ENCODE measurements around the gene PARD3.

The PARD3 gene

GRCh38 chr10:34370126-34370525 lies 445.0 kb downstream of the PARD3 start:
- Histone ChIP-seq H3K4me1 (ENCODE audit: insufficient read depth, poor library complexity, severe bottlenecking) (no peaks in the 10 kb centered on the region), H3K27ac (ENCODE audit: poor library complexity, severe bottlenecking) (no peak overlapping the region), H3K9me3 (ENCODE audit: severe bottlenecking) (no peaks in the 10 kb centered on the region), H3K4me3 (ENCODE audit: severe bottlenecking) (no peak overlapping the region), H3K27me3 (ENCODE audit: insufficient read depth, poor library complexity, severe bottlenecking) (no peaks in the 10 kb centered on the region), H3K36me3 (ENCODE audit: low read depth) (peaks cover 26% of the 10 kb centered on the region)
- DNase-seq (ENCODE audit: low spot score), result no peak
- TF ChIP-seq CTCF (IDR thresholded peaks at IDR 0.05; ENCODE audit: poor library complexity, severe bottlenecking), result no peak
- ATAC-seq (ENCODE audit: low read depth), result no peak

- Histone ChIP-seq H3K4me3 (ENCODE audit: severe bottlenecking) (no peak overlapping the region), H3K9me3 (ENCODE audit: severe bottlenecking) (no peaks in the 10 kb centered on the region), H3K27me3 (ENCODE audit: insufficient read depth, poor library complexity, severe bottlenecking) (no peaks in the 10 kb centered on the region), H3K4me1 (ENCODE audit: insufficient read depth, poor library complexity, severe bottlenecking) (no peaks in the 10 kb centered on the region), H3K27ac (ENCODE audit: poor library complexity, severe bottlenecking) (no peak overlapping the region), H3K36me3 (ENCODE audit: low read depth) (peaks cover 18% of the 10 kb centered on the region)
- ATAC-seq (ENCODE audit: low read depth) (no peak), DNase-seq (ENCODE audit: low spot score) (no peak)
- TF ChIP-seq CTCF (IDR thresholded peaks at IDR 0.05; ENCODE audit: poor library complexity, severe bottlenecking), result no peak
These were observed 446.0 kb downstream of the PARD3 start for GRCh38 chr10:34369120-34369519.

- no peak for DNase-seq (ENCODE audit: low spot score)
- TF ChIP-seq CTCF (IDR thresholded peaks at IDR 0.05; ENCODE audit: poor library complexity, severe bottlenecking), result no peak
- no peak for ATAC-seq (ENCODE audit: low read depth)
These were observed 450.7 kb downstream of the PARD3 start for GRCh38 chr10:34364253-34365037.

GRCh38 chr10:34360984-34361383 lies 454.1 kb downstream of the PARD3 start:
- no peaks in the 10 kb centered on the region for H3K4me1 ChIP-seq (ENCODE audit: insufficient read depth, poor library complexity, severe bottlenecking)
- TF ChIP-seq CTCF (IDR thresholded peaks at IDR 0.05; ENCODE audit: poor library complexity, severe bottlenecking), result no peak
- ATAC-seq (ENCODE audit: low read depth) (no peak), DNase-seq (ENCODE audit: low spot score) (no peak)
- H3K27me3 ChIP-seq (ENCODE audit: insufficient read depth, poor library complexity, severe bottlenecking), result no peaks in the 10 kb centered on the region
- no peak overlapping the region for H3K4me3 ChIP-seq (ENCODE audit: severe bottlenecking)
- no peaks in the 10 kb centered on the region for H3K9me3 ChIP-seq (ENCODE audit: severe bottlenecking)
- H3K36me3 ChIP-seq (ENCODE audit: low read depth), result peaks cover 14% of the 10 kb centered on the region; the same call in 1 of the 2 replicates
- H3K27ac ChIP-seq (ENCODE audit: poor library complexity, severe bottlenecking), result no peak overlapping the region

More at GRCh38 chr10:34364253-34365037, 450.7 kb downstream of the PARD3 start:
- no peaks in the 10 kb centered on the region for H3K9me3 ChIP-seq (ENCODE audit: severe bottlenecking)
- H3K27me3 ChIP-seq (ENCODE audit: insufficient read depth, poor library complexity, severe bottlenecking), result no peaks in the 10 kb centered on the region
- H3K4me1 ChIP-seq (ENCODE audit: insufficient read depth, poor library complexity, severe bottlenecking), result no peaks in the 10 kb centered on the region
- no peak overlapping the region for H3K4me3 ChIP-seq (ENCODE audit: severe bottlenecking)
- H3K27ac ChIP-seq (ENCODE audit: poor library complexity, severe bottlenecking), result no peak overlapping the region
- peaks cover 6% of the 10 kb centered on the region; the same call in 1 of the 2 replicates for H3K36me3 ChIP-seq (ENCODE audit: low read depth)

GRCh38 chr10:34359435-34359813 lies 455.7 kb downstream of the PARD3 start:
- no peaks in the 10 kb centered on the region for H3K4me1 ChIP-seq (ENCODE audit: insufficient read depth, poor library complexity, severe bottlenecking)
- no peaks in the 10 kb centered on the region for H3K27me3 ChIP-seq (ENCODE audit: insufficient read depth, poor library complexity, severe bottlenecking)
- no peak overlapping the region for H3K27ac ChIP-seq (ENCODE audit: poor library complexity, severe bottlenecking)
- H3K4me3 ChIP-seq (ENCODE audit: severe bottlenecking), result no peak overlapping the region
- ATAC-seq (ENCODE audit: low read depth) (no peak), DNase-seq (ENCODE audit: low spot score) (no peak)
- no peaks in the 10 kb centered on the region for H3K9me3 ChIP-seq (ENCODE audit: severe bottlenecking)
- peaks cover 14% of the 10 kb centered on the region; the same call in 1 of the 2 replicates for H3K36me3 ChIP-seq (ENCODE audit: low read depth)
- TF ChIP-seq CTCF (IDR thresholded peaks at IDR 0.05; ENCODE audit: poor library complexity, severe bottlenecking), result no peak
